Effector memory CD4-positive, alpha-beta T cell (primary cell): ENCODE data around the gene RNF212B.
A peak's percentile ranks its signal among the peaks of the same experiment; 100 is the strongest.

ENCODE experiments used
- DNase-seq, 3 donors: peaks; one replicate each; pipeline ENCODE4 v3.0.0-alpha.2; 2020
- H3K27ac ChIP-seq: 2 replicates; pipeline ENCODE4 v1.7.0; 2013; ENCODE audit warnings: mild to moderate bottlenecking, low read length, moderate library complexity; ENCODE audit not compliant: insufficient read depth, poor library complexity, severe bottlenecking
- H3K27me3 ChIP-seq: replicated peaks from 2 replicates; pipeline ENCODE4 v1.7.0; 2013; ENCODE audit warnings: mild to moderate bottlenecking, low read length; ENCODE audit not compliant: insufficient read depth, control insufficient read depth, poor library complexity, severe bottlenecking
- H3K36me3 ChIP-seq: 2 replicates; pipeline ENCODE4 v1.7.0; 2013; ENCODE audit warnings: mild to moderate bottlenecking, low read length, moderate library complexity; ENCODE audit not compliant: control insufficient read depth, insufficient read depth
- H3K4me1 ChIP-seq: 2 replicates; pipeline ENCODE4 v1.7.0; 2013; ENCODE audit warnings: low read length, mild to moderate bottlenecking; ENCODE audit not compliant: control insufficient read depth, insufficient read depth, poor library complexity, severe bottlenecking
- H3K4me3 ChIP-seq: 2 replicates; pipeline ENCODE4 v1.7.0; 2013; ENCODE audit warnings: low read length, low read depth, mild to moderate bottlenecking; ENCODE audit not compliant: insufficient read depth, poor library complexity, severe bottlenecking
- H3K9me3 ChIP-seq: 2 replicates; pipeline ENCODE4 v1.7.0; 2013; ENCODE audit warnings: mild to moderate bottlenecking, low read length, moderate library complexity; ENCODE audit not compliant: control insufficient read depth

Gene RNF212B

GRCh38 chr14:23301288-23301968 lies 63.7 kb downstream of the RNF212B start:
- Histone ChIP-seq H3K27me3 (peaks cover 2% of the 10 kb centered on the region), H3K4me3 (peak overlapping the region; percentile 76), H3K9me3 (no peaks in the 10 kb centered on the region), H3K4me1 (peaks cover 11% of the 10 kb centered on the region), H3K36me3 (no peaks in the 10 kb centered on the region), H3K27ac (peak overlapping the region; percentile 90)
- peak; percentile 92 to 94 (median 94) for DNase-seq

- H3K4me1 ChIP-seq = peaks cover 11% of the 10 kb centered on the region
- peak overlapping the region; percentile 90 for H3K27ac ChIP-seq
- H3K36me3 ChIP-seq = no peaks in the 10 kb centered on the region
- H3K9me3 ChIP-seq = no peaks in the 10 kb centered on the region
- peaks cover 7% of the 10 kb centered on the region for H3K27me3 ChIP-seq
- peak overlapping the region; percentile 76 for H3K4me3 ChIP-seq
- no peak for DNase-seq
Measured at GRCh38 chr14:23301969-23302289, 64.2 kb downstream of the RNF212B start.

GRCh38 chr14:23302290-23303225 lies 64.8 kb downstream of the RNF212B start, which contains the start of gene PPP1R3E:
Gene PPP1R3E, minus strand, starts transcription at chr14:23302859. Its CDS starts 283 bp downstream, at chr14:23302576.
- H3K4me3 ChIP-seq = peak within 1 kb of the TSS; percentile 76
- peak; percentile 77 to 83 (median 79) for DNase-seq
- peaks cover 11% of the 10 kb centered on the region for H3K4me1 ChIP-seq
- H3K27me3 ChIP-seq = peaks cover 13% of the 10 kb centered on the region
- H3K9me3 ChIP-seq = no peaks in the 10 kb centered on the region
- H3K36me3 ChIP-seq = no peaks in the 10 kb centered on the region
- peak within 1 kb of the TSS; percentile 90 for H3K27ac ChIP-seq

GRCh38 chr14:23306412-23307145 lies 68.8 kb downstream of the RNF212B start, which contains the start of gene BCL2L2:
Gene BCL2L2, plus strand, starts transcription at chr14:23306833. Its CDS starts 935 bp downstream, at chr14:23307768.
- Histone ChIP-seq H3K27ac (no peak within 1 kb of the TSS), H3K4me3 (no peak within 1 kb of the TSS), H3K4me1 (peaks cover 2% of the 10 kb centered on the region), H3K9me3 (no peaks in the 10 kb centered on the region), H3K36me3 (no peaks in the 10 kb centered on the region), H3K27me3 (peaks cover 17% of the 10 kb centered on the region)
- DNase-seq = no peak

- H3K9me3 ChIP-seq = no peaks in the 10 kb centered on the region
- H3K27me3 ChIP-seq = peaks cover 17% of the 10 kb centered on the region
- no peak overlapping the region for H3K27ac ChIP-seq
- no peak overlapping the region for H3K4me3 ChIP-seq
- H3K4me1 ChIP-seq = no peaks in the 10 kb centered on the region
- H3K36me3 ChIP-seq = no peaks in the 10 kb centered on the region
- DNase-seq = no peak
Measured at GRCh38 chr14:23307146-23307530, 69.4 kb downstream of the RNF212B start.

- H3K36me3 ChIP-seq = no peaks in the 10 kb centered on the region
- H3K27me3 ChIP-seq = peaks cover 17% of the 10 kb centered on the region
- no peak for DNase-seq
- no peak overlapping the region for H3K4me3 ChIP-seq
- H3K27ac ChIP-seq = no peak overlapping the region
- no peaks in the 10 kb centered on the region for H3K9me3 ChIP-seq
- no peaks in the 10 kb centered on the region for H3K4me1 ChIP-seq
Measured at GRCh38 chr14:23307687-23308644, 70.2 kb downstream of the RNF212B start.

- H3K27ac ChIP-seq = no peak overlapping the region
- DNase-seq = no peak
- no peaks in the 10 kb centered on the region for H3K9me3 ChIP-seq
- no peaks in the 10 kb centered on the region for H3K4me1 ChIP-seq
- no peak overlapping the region for H3K4me3 ChIP-seq
- peaks cover 17% of the 10 kb centered on the region for H3K27me3 ChIP-seq
- no peaks in the 10 kb centered on the region for H3K36me3 ChIP-seq
Measured at GRCh38 chr14:23308721-23309445, 71.1 kb downstream of the RNF212B start.

GRCh38 chr14:23310546-23310945 lies 72.8 kb downstream of the RNF212B start:
- Histone ChIP-seq H3K4me1 (no peaks in the 10 kb centered on the region), H3K27ac (no peak overlapping the region), H3K9me3 (no peaks in the 10 kb centered on the region), H3K36me3 (no peaks in the 10 kb centered on the region), H3K27me3 (peaks cover 17% of the 10 kb centered on the region), H3K4me3 (no peak overlapping the region)
- DNase-seq = no peak
